Measurements from ENCODE around the gene KRTAP3-3.
"Not testable (repeated sequence)": the region's sequence is repeated elsewhere in the genome, so short reads cannot be mapped to it uniquely, and the experiment has no call there.

Gene KRTAP3-3

DNA sequence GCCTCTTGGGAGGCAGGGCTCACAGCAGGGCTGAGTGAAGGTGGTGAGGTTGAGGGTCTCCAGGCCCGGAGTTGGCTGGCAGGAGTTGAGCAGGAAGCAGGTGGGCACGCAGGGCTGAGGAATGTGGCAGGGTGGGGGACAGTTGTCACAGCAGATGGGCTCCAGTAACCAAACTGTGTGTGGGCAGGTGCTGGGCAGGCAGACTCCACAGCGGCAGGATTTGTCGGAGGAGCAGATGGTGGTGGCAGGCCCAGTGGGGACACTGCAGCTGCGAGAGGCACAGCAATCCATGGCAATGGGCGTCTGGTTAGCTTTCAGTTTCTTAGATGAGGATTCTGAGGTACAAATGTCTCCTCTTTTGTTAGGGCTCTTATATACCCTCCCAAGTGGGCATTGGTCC is 5.6 kb upstream of the KRTAP3-3 start, which contains the start of gene KRTAP3-2:
TSS of gene KRTAP3-2 (minus strand) at position 344 of the 400 bp plus-strand sequence. CDS start at position 291, 53 bp downstream.
- not testable (repeated sequence) for H3K4me1 Mint-ChIP-seq; ATAC-seq (replicated peaks; ENCODE audit: extremely low read depth, poor library complexity, severe bottlenecking); DNase-seq (ENCODE audit: low spot score in 2 of 2); H3K36me3 Mint-ChIP-seq (ENCODE audit: insufficient read depth); H3K27ac Mint-ChIP-seq (ENCODE audit: low read depth); H3K4me3 Mint-ChIP-seq; H3K9me3 Mint-ChIP-seq
- H3K27me3 Mint-ChIP-seq = peaks cover 96% of the 10 kb centered on the region

DNA sequence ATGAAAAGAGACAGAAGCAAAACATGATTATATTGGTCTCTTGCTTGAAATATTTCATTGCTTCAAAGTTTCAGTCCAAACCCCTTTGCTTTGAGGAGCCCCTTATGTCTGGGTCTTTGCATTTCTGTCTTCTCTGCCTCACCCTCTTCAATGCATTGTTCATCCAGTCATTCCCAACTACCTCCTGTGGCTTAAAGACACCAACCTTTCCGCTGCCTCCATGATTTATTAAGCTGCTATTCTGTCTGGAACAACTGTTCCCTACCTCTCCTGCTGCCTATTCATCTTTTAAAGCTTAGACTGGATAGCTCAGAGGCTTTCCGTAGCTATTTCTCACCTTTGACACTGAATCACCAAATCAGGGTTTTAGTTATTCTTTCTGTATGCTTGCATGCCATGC is 3.4 kb upstream of the KRTAP3-3 start:
- no peaks in the 10 kb centered on the region for H3K9me3 Mint-ChIP-seq
- DNase-seq (ENCODE audit: low spot score in 2 of 2) (no peak), ATAC-seq (replicated peaks; ENCODE audit: extremely low read depth, poor library complexity, severe bottlenecking) (no peak)
- no peaks in the 10 kb centered on the region for H3K4me1 Mint-ChIP-seq
- no peak overlapping the region for H3K4me3 Mint-ChIP-seq
- no peaks in the 10 kb centered on the region for H3K36me3 Mint-ChIP-seq (ENCODE audit: insufficient read depth)
- no peak overlapping the region for H3K27ac Mint-ChIP-seq (ENCODE audit: low read depth)
- H3K27me3 Mint-ChIP-seq = peaks cover 93% of the 10 kb centered on the region

DNA sequence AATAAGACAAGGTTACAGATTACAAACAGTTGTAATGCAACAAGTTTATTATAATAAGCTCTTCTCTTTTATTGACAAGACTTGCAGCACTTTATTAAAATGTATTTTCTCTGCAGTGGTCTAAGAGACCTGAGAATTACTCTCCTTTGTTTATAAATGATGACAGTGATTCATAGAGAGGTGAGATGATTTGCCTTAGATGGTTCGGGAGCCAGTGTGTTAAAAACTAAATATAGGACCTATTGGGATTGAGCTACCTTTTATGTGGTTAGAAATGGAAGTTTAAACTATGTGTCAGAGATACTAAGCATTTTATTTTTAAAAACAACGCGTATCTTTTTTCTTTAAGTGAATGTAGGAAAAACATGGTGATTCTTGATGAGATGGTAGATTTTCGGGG is 2.9 kb upstream of the KRTAP3-3 start:
- Mint-ChIP-seq H3K27ac (ENCODE audit: low read depth) (no peak overlapping the region), H3K9me3 (no peaks in the 10 kb centered on the region), H3K36me3 (ENCODE audit: insufficient read depth) (no peaks in the 10 kb centered on the region), H3K27me3 (peaks cover 93% of the 10 kb centered on the region), H3K4me3 (no peak overlapping the region), H3K4me1 (no peaks in the 10 kb centered on the region)
- ATAC-seq (replicated peaks; ENCODE audit: extremely low read depth, poor library complexity, severe bottlenecking) = no peak
- no peak for DNase-seq (ENCODE audit: low spot score in 2 of 2)

DNA sequence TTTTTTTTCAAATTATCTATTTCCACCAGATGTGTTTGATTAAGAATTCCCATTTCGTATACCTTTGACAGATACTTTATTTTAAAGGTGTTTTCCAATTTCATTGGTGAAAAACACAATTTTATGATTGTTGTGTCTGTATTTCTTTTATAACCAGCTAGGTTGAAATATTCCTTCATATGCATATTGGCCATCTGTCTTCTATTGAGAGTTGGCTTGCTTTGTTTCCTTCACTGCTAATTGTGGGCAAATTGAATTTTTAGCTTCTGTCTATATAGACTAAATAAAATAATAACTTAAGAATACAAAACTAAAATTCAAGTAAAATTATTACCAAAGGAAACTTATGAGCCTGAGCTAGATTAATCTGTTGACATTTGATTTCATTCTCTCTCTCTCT is 1.2 kb upstream of the KRTAP3-3 start:
- Mint-ChIP-seq H3K27ac (ENCODE audit: low read depth) (no peak overlapping the region), H3K9me3 (no peaks in the 10 kb centered on the region), H3K27me3 (peaks cover 88% of the 10 kb centered on the region), H3K4me1 (no peaks in the 10 kb centered on the region), H3K4me3 (no peak overlapping the region), H3K36me3 (ENCODE audit: insufficient read depth) (no peaks in the 10 kb centered on the region)
- DNase-seq (ENCODE audit: low spot score in 2 of 2) = no peak
- ATAC-seq (replicated peaks; ENCODE audit: extremely low read depth, poor library complexity, severe bottlenecking) = no peak

DNA sequence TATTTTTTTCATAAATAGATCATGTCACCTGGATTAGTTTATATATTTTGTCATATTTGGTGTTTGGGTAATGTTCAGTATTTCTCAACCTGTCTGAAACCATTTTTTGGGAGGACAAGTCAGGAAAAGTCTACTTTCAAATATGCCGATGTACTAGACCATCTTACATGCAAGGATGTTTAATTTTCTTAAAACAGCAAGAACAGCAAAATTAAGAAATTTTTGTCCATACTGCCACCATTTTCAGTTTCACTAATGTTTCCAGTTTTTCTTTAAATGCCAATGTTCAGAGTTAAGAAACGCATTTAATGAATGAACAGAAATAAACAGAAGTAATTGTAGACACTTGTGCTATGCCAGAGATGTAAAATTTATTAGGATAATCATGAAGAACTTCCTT is 880 bp downstream of the KRTAP3-3 start:
- Mint-ChIP-seq H3K9me3 (no peaks in the 10 kb centered on the region), H3K27ac (ENCODE audit: low read depth) (no peak overlapping the region), H3K36me3 (ENCODE audit: insufficient read depth) (no peaks in the 10 kb centered on the region), H3K4me3 (no peak overlapping the region), H3K4me1 (no peaks in the 10 kb centered on the region), H3K27me3 (peaks cover 84% of the 10 kb centered on the region)
- DNase-seq (ENCODE audit: low spot score in 2 of 2) = no peak
- no peak for ATAC-seq (replicated peaks; ENCODE audit: extremely low read depth, poor library complexity, severe bottlenecking)

DNA sequence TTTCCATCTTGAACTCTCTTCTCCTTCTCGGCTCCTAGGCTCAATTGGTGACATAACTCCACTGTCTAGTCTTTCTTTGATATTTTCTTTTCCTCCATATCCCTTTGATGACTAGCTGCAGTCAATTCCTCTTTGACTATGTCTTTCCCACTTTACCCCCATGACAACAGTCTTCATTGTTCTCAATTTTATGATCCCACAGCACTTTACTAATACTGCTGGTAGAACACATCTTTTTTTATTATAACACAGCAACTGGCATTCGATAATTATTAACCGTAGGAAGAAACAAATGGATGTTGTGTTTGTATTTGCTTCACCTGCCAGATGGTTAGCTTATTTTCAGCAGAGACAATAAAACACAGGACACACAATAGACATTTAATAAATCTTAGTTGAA is 1.3 kb downstream of the KRTAP3-3 start:
- H3K27me3 Mint-ChIP-seq = peaks cover 84% of the 10 kb centered on the region
- no peaks in the 10 kb centered on the region for H3K9me3 Mint-ChIP-seq
- H3K4me3 Mint-ChIP-seq = no peak overlapping the region
- no peak for ATAC-seq (replicated peaks; ENCODE audit: extremely low read depth, poor library complexity, severe bottlenecking)
- H3K4me1 Mint-ChIP-seq = no peaks in the 10 kb centered on the region
- no peak for DNase-seq (ENCODE audit: low spot score in 2 of 2)
- H3K36me3 Mint-ChIP-seq (ENCODE audit: insufficient read depth) = no peaks in the 10 kb centered on the region
- no peak overlapping the region for H3K27ac Mint-ChIP-seq (ENCODE audit: low read depth)

DNA sequence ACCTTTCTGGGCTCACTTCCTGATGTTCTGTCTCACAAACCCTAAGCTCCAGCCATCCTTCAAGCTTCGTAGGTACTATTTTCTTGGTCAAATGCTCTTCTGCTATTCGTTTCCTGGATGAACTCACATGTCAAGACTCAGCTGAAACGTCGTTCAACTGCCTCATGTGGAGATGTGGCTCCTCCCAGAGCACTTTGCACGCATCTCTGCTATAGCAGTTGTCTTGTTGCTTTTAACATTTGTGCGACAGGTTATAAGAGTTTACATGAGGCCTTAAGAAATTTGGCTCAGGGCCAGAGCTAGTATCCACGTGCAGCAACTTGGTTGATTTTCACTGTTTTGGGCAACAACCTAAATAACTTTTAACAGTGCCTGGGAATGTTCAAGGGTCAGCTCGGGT is 7.0 kb downstream of the KRTAP3-3 start:
- Mint-ChIP-seq H3K9me3 (no peaks in the 10 kb centered on the region), H3K4me3 (no peak overlapping the region), H3K4me1 (no peaks in the 10 kb centered on the region), H3K27ac (ENCODE audit: low read depth) (no peak overlapping the region), H3K27me3 (peaks cover 64% of the 10 kb centered on the region), H3K36me3 (ENCODE audit: insufficient read depth) (peaks cover 1% of the 10 kb centered on the region)
- ATAC-seq (replicated peaks; ENCODE audit: extremely low read depth, poor library complexity, severe bottlenecking) (no peak), DNase-seq (ENCODE audit: low spot score in 2 of 2) (no peak)

DNA sequence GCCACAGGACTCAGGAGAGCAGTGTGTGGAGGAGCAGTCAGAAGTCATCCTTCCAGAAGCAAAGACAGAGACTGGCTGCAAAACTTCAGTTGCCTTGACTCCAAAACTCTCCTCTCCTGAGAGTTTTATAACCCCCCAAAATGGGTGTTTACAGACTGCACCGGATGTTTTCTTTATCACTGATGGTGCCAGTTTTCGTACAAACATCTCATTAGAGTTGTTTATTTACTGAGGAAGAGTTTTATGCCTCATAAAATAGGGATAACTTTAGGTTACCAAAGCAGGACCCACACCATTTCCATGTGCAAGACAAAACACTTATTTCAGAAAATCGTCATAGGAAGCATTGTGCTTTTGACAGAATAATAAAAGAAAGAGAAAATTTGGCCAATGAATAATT is 9.7 kb downstream of the KRTAP3-3 start, which contains the start of gene KRT40:
TSS of gene KRT40 (minus strand) at position 101 of the 400 bp plus-strand sequence. CDS start at position 48, 53 bp downstream.
- no peak within 1 kb of the TSS for H3K4me3 Mint-ChIP-seq
- H3K27me3 Mint-ChIP-seq = peaks cover 55% of the 10 kb centered on the region
- H3K9me3 Mint-ChIP-seq = no peaks in the 10 kb centered on the region
- no peak for DNase-seq (ENCODE audit: low spot score in 2 of 2)
- ATAC-seq (replicated peaks; ENCODE audit: extremely low read depth, poor library complexity, severe bottlenecking) = no peak
- no peak within 1 kb of the TSS for H3K27ac Mint-ChIP-seq (ENCODE audit: low read depth)
- no peaks in the 10 kb centered on the region for H3K4me1 Mint-ChIP-seq
- peaks cover 1% of the 10 kb centered on the region for H3K36me3 Mint-ChIP-seq (ENCODE audit: insufficient read depth)

DNA sequence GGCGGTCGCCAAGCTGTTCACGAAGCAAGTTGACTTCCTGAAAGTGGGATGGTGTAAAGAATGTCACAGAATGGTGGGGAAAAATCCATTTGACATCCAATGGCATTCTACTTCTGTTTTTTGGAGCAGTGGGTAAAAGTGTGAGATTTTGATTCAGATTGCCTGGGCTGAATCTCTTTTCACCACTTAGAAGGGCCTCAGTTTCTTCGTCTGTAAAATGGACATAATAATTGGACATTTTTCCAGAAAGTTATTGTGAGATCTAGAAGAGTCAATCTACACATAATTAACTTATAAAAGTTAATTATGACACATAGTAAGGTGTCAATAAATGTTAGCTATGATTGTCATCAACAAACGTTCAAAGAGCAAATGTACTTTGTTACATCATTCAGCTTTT is 12.8 kb downstream of the KRTAP3-3 start:
- no peak overlapping the region for H3K4me3 Mint-ChIP-seq
- H3K9me3 Mint-ChIP-seq = no peaks in the 10 kb centered on the region
- no peak overlapping the region for H3K27ac Mint-ChIP-seq (ENCODE audit: low read depth)
- H3K27me3 Mint-ChIP-seq = peaks cover 47% of the 10 kb centered on the region
- no peak for ATAC-seq (replicated peaks; ENCODE audit: extremely low read depth, poor library complexity, severe bottlenecking)
- H3K36me3 Mint-ChIP-seq (ENCODE audit: insufficient read depth) = peaks cover 1% of the 10 kb centered on the region
- no peaks in the 10 kb centered on the region for H3K4me1 Mint-ChIP-seq
- DNase-seq (ENCODE audit: low spot score in 2 of 2) = no peak

DNA sequence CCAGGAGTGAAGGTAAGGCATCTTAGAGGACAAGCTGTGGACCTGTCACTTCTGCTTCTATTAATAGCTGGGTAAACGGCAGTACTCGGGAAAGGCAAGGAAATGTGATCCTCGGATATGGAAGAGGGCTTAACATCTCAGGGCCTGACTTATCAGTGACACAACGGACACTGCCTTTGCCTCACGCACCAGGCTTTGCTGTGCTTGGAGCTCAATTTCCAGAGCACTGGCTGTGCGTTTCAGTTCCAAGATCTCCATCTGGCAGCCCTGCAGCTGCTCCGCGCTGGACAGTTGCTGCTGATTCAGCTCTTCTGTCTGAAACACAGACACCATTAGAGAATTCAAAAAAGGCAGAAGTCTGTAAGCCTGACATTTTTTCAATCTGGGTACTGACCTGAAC is 13.4 kb downstream of the KRTAP3-3 start:
- Mint-ChIP-seq H3K4me1 (no peaks in the 10 kb centered on the region), H3K27ac (ENCODE audit: low read depth) (no peak overlapping the region), H3K36me3 (ENCODE audit: insufficient read depth) (peaks cover 1% of the 10 kb centered on the region), H3K9me3 (no peaks in the 10 kb centered on the region), H3K4me3 (no peak overlapping the region), H3K27me3 (peaks cover 47% of the 10 kb centered on the region)
- ATAC-seq (replicated peaks; ENCODE audit: extremely low read depth, poor library complexity, severe bottlenecking) (no peak), DNase-seq (ENCODE audit: low spot score in 2 of 2) (no peak)

DNA sequence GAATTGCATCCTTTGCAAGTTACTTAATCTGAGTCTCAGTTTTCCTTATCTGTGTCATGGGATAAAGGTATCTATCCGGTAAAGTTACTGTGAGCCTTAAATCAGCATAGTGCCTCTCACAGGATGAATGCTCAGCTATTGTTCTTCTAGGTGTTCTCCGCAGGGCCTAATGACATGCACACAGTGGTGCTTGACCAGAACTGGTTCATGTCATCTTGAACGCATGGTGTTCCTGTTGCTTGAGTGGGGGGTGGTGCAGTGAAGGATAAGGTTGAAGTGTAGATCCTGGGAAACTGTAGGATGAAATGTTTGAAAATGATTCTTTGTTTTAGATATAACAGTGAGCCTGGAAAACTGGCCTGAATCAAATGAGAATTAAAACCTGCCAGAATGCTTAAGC is 13.8 kb downstream of the KRTAP3-3 start:
- ATAC-seq (replicated peaks; ENCODE audit: extremely low read depth, poor library complexity, severe bottlenecking) (no peak), DNase-seq (ENCODE audit: low spot score in 2 of 2) (no peak)
- H3K9me3 Mint-ChIP-seq = no peaks in the 10 kb centered on the region
- H3K27me3 Mint-ChIP-seq = peaks cover 51% of the 10 kb centered on the region
- H3K27ac Mint-ChIP-seq (ENCODE audit: low read depth) = no peak overlapping the region
- H3K4me1 Mint-ChIP-seq = no peaks in the 10 kb centered on the region
- H3K36me3 Mint-ChIP-seq (ENCODE audit: insufficient read depth) = peaks cover 1% of the 10 kb centered on the region
- H3K4me3 Mint-ChIP-seq = no peak overlapping the region

DNA sequence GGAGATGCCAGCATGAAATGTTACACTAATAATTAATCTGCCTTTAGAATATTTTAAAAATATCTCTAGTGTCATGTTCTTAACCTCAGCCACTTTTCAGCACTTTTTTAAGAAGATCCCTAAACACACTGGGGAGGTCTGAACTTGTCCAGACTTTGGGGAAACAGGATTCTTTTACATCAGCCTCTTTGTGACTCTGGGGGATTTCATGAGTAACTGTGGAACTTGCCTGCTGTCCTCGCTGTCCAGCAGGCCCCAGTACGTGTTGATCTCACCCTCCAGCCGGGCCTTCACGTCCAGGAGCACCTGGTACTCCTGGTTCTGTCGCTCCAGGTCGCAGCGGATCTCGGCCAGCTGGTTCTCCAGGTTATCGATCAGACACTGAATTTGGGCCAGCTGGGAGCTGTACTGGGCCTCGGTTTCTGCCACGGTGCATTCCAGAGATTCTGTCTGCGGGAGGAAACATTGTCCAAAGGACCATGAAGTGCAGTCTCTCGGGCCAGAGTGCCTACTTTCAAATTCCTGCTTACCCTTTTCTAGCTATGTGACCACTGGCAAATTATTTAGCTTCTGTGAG is 15.3 kb downstream of the KRTAP3-3 start:
- no peak for ATAC-seq (replicated peaks; ENCODE audit: extremely low read depth, poor library complexity, severe bottlenecking)
- H3K9me3 Mint-ChIP-seq = no peaks in the 10 kb centered on the region
- H3K27ac Mint-ChIP-seq (ENCODE audit: low read depth) = no peak overlapping the region
- no peaks in the 10 kb centered on the region for H3K36me3 Mint-ChIP-seq (ENCODE audit: insufficient read depth)
- DNase-seq (ENCODE audit: low spot score in 2 of 2) = no peak
- no peaks in the 10 kb centered on the region for H3K4me1 Mint-ChIP-seq
- no peak overlapping the region for H3K4me3 Mint-ChIP-seq
- H3K27me3 Mint-ChIP-seq = peaks cover 53% of the 10 kb centered on the region

DNA sequence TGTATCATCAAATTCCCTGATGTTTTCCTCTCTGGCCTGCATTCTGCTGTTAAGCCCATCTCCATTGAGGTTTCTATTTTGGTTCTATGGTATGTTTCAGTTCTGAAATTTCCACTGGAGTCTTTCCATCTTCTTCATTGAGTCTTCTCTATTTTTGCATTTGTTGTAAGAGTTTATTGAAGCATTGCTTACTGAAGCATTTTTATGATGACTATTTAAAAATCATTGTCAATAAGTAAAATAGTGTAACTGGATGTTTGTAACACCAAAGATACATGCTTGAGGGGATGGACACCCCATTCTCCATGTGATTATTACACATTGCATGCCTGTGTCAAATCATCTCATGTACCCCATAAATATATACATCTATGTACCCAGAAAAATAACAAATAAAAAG is 18.4 kb downstream of the KRTAP3-3 start:
- Mint-ChIP-seq H3K9me3 (no peaks in the 10 kb centered on the region), H3K27me3 (peaks cover 65% of the 10 kb centered on the region), H3K4me1 (no peaks in the 10 kb centered on the region), H3K27ac (ENCODE audit: low read depth) (no peak overlapping the region), H3K4me3 (no peak overlapping the region), H3K36me3 (ENCODE audit: insufficient read depth) (no peaks in the 10 kb centered on the region)
- no peak for DNase-seq (ENCODE audit: low spot score in 2 of 2)
- ATAC-seq (replicated peaks; ENCODE audit: extremely low read depth, poor library complexity, severe bottlenecking) = no peak
